Caco-2 (cell line): ENCODE data around the gene PVALEF. TPM values are rescaled to one million over a fixed set of nuclear protein-coding genes. Genes with fewer than 3 reads are reported as not detected.

Source experiments
- BruUV-seq: library from RNA; stranded (reverse); fragments of 400-500 nt; replicated peaks from 2 replicates; lab custom pipeline; 2021; lab: Mats Ljungman, UMichigan
- CTCF ChIA-PET: fragments of 300-600 bp; sonication (Branson Sonifier 250); formaldehyde crosslinking; loops from one replicate; lab custom pipeline; 2022; ENCODE audit warnings: antibody characterized with exemption; lab: Charles Lee
- POLR2A ChIA-PET: fragments of 300-600 bp; sonication (Branson Sonifier 250); formaldehyde crosslinking; loops from one replicate; lab custom pipeline; 2022; ENCODE audit warnings: antibody characterized with exemption; lab: Charles Lee
- DNase-seq, 2 experiments: peaks; one replicate each; pipeline versions ENCODE4 v3.0.0 to v3.0.0-alpha.2; 2020 to 2022
- H3K27me3 ChIP-seq: replicated peaks from 2 replicates; pipeline ENCODE4 v1.6.0; 2011; ENCODE audit warnings: low read length; ENCODE audit not compliant: control insufficient read depth, insufficient read depth
- H3K36me3 ChIP-seq: 2 replicates; pipeline ENCODE4 v1.5.1; 2011; ENCODE audit warnings: low read length; ENCODE audit not compliant: control insufficient read depth, insufficient read depth
- H3K4me1 ChIP-seq: fragments of 250-450 bp; sonication (Bioruptor Pico); 2 replicates; pipeline ENCODE4 v1.5.1; 2020; ENCODE audit warnings: mild to moderate bottlenecking
- H3K4me3 ChIP-seq: 2 replicates; pipeline ENCODE4 v1.5.1; 2011; ENCODE audit warnings: low read depth, mild to moderate bottlenecking, control low read depth, low read length
- H3K9me3 ChIP-seq: fragments of 250-450 bp; sonication (Bioruptor Pico); 2 replicates; pipeline ENCODE4 v1.5.1; 2020; ENCODE audit warnings: mild to moderate bottlenecking, moderate library complexity
- H3K27ac Mint-ChIP-seq: one replicate; pipeline ENCODE4 v1.8.0; 2022; ENCODE audit warnings: mixed read lengths; ENCODE audit not compliant: unreplicated experiment
- H3K27me3 Mint-ChIP-seq: one replicate; pipeline ENCODE4 v1.8.0; 2022; ENCODE audit warnings: mixed read lengths; ENCODE audit not compliant: insufficient read depth, unreplicated experiment
- H3K36me3 Mint-ChIP-seq: one replicate; pipeline ENCODE4 v1.8.0; 2022; ENCODE audit warnings: mild to moderate bottlenecking, mixed read lengths; ENCODE audit not compliant: insufficient read depth, unreplicated experiment
- H3K4me1 Mint-ChIP-seq: one replicate; pipeline ENCODE4 v1.8.0; 2022; ENCODE audit warnings: low read depth, mixed read lengths; ENCODE audit not compliant: unreplicated experiment
- H3K4me3 Mint-ChIP-seq: one replicate; pipeline ENCODE4 v1.8.0; 2022; ENCODE audit warnings: mild to moderate bottlenecking, moderate library complexity, mixed read lengths; ENCODE audit not compliant: unreplicated experiment
- H3K9me3 Mint-ChIP-seq: one replicate; pipeline ENCODE4 v1.8.0; 2022; ENCODE audit warnings: mixed read lengths; ENCODE audit not compliant: unreplicated experiment
- intact Hi-C: fragments of 100-400 bp; cut with micrococcal nuclease; formaldehyde crosslinking; loops from one replicate; pipeline ENCODE4 v1.10.0; 2022; ENCODE audit not compliant: unreplicated experiment
- total RNA-seq: library from RNA; stranded (reverse); gene quantifications from 2 replicates; pipeline ENCODE4 v1.2.3, GENCODE V29; 2022
- TF ChIP-seq, protein P1 (sequence below), 2 experiments: fragments of 200-600 bp in 1 of 2; IDR thresholded peaks; 1 replicate in 1 of 2; 2 replicates in 1 of 2; pipeline versions ENCODE4 v1.5.1 to v1.8.0; 2011 to 2022; ENCODE audit warnings: antibody characterized with exemption in 1 of 2, control low read depth in 1 of 2, inconsistent platforms in 1 of 2, low read depth in 1 of 2, low read length in 1 of 2, mild to moderate bottlenecking in 1 of 2, moderate library complexity in 1 of 2; ENCODE audit not compliant: insufficient read depth in 1 of 2, severe bottlenecking in 1 of 2, unreplicated experiment in 1 of 2

PVALEF gene
- total RNA-seq, 1 experiment from 2014 or later: not detected

GRCh38 chr17:81135505-81136278 is 29.6 kb upstream of the PVALEF start:
- Mint-ChIP-seq H3K9me3 (no peaks in the 10 kb centered on the region), H3K36me3 (peaks cover 15% of the 10 kb centered on the region), H3K27me3 (no peaks in the 10 kb centered on the region), H3K4me1 (peaks cover 5% of the 10 kb centered on the region), H3K4me3 (no peak overlapping the region), H3K27ac (no peak overlapping the region)
- Histone ChIP-seq H3K4me1 (peaks cover 44% of the 10 kb centered on the region), H3K27me3 (no peaks in the 10 kb centered on the region), H3K9me3 (peaks cover 12% of the 10 kb centered on the region), H3K4me3 (no peak overlapping the region), H3K36me3 (no peaks in the 10 kb centered on the region)
- POLR2A ChIA-PET: no interaction called here
- TF ChIP-seq, protein P1, sequence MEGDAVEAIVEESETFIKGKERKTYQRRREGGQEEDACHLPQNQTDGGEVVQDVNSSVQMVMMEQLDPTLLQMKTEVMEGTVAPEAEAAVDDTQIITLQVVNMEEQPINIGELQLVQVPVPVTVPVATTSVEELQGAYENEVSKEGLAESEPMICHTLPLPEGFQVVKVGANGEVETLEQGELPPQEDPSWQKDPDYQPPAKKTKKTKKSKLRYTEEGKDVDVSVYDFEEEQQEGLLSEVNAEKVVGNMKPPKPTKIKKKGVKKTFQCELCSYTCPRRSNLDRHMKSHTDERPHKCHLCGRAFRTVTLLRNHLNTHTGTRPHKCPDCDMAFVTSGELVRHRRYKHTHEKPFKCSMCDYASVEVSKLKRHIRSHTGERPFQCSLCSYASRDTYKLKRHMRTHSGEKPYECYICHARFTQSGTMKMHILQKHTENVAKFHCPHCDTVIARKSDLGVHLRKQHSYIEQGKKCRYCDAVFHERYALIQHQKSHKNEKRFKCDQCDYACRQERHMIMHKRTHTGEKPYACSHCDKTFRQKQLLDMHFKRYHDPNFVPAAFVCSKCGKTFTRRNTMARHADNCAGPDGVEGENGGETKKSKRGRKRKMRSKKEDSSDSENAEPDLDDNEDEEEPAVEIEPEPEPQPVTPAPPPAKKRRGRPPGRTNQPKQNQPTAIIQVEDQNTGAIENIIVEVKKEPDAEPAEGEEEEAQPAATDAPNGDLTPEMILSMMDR (IDR thresholded peaks at IDR 0.05; ENCODE audit: insufficient read depth in 1 of 2, low read depth in 1 of 2, low read length in 1 of 2, severe bottlenecking in 1 of 2, unreplicated experiment in 1 of 2): no peak
- DNase-seq: no peak
- BruUV-seq: no TSS peak
- CTCF ChIA-PET: no interaction called here
- intact Hi-C loops: no loop called here

GRCh38 chr17:81136366-81136765 is 28.9 kb upstream of the PVALEF start:
- DNase-seq: no peak
- BruUV-seq: no TSS peak
- Mint-ChIP-seq H3K4me1 (peaks cover 5% of the 10 kb centered on the region), H3K4me3 (no peak overlapping the region), H3K27ac (no peak overlapping the region), H3K27me3 (no peaks in the 10 kb centered on the region), H3K9me3 (no peaks in the 10 kb centered on the region), H3K36me3 (peaks cover 15% of the 10 kb centered on the region)
- TF ChIP-seq, protein P1 (IDR thresholded peaks at IDR 0.05; ENCODE audit: insufficient read depth in 1 of 2, low read depth in 1 of 2, low read length in 1 of 2, severe bottlenecking in 1 of 2, unreplicated experiment in 1 of 2): no peak
- Histone ChIP-seq H3K4me3 (no peak overlapping the region), H3K9me3 (peaks cover 12% of the 10 kb centered on the region), H3K27me3 (no peaks in the 10 kb centered on the region), H3K36me3 (no peaks in the 10 kb centered on the region), H3K4me1 (peaks cover 37% of the 10 kb centered on the region)
- CTCF ChIA-PET: no interaction called here
- POLR2A ChIA-PET: no interaction called here
- intact Hi-C loops: no loop called here

DNA sequence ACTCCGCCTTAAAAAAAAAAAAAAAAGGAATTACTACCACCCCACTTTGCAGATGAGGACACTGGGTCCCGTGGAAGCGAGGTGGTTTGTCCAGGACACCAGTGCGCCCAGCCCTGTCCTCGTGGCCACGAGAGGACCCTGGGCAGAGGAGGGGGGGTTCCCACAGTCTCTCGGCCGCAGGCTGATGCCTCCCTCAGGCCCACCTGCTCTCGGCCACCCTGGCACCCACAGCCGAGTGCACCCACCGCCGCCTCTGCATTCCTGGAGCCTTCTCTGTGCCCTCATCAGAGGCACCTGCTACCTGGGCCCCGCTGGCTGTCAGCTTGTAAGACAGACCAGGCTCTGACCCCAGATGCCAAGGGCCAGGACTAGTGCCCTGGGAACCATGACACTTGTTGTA is 28.1 kb upstream of the PVALEF start:
- POLR2A ChIA-PET: no interaction called here
- Mint-ChIP-seq H3K27ac (no peak overlapping the region), H3K36me3 (peaks cover 8% of the 10 kb centered on the region), H3K4me3 (no peak overlapping the region), H3K4me1 (peaks cover 5% of the 10 kb centered on the region), H3K9me3 (no peaks in the 10 kb centered on the region), H3K27me3 (no peaks in the 10 kb centered on the region)
- CTCF ChIA-PET: no interaction called here
- TF ChIP-seq, protein P1 (IDR thresholded peaks at IDR 0.05; ENCODE audit: insufficient read depth in 1 of 2, low read depth in 1 of 2, low read length in 1 of 2, severe bottlenecking in 1 of 2, unreplicated experiment in 1 of 2): no peak
- no peak overlapping the region for H3K4me3 ChIP-seq
- peaks cover 12% of the 10 kb centered on the region for H3K9me3 ChIP-seq
- H3K4me1 ChIP-seq: peaks cover 28% of the 10 kb centered on the region
- DNase-seq: no peak
- no peaks in the 10 kb centered on the region for H3K27me3 ChIP-seq
- intact Hi-C loops: no loop called here
- no TSS peak for BruUV-seq
- H3K36me3 ChIP-seq: no peaks in the 10 kb centered on the region
